HS-5 (cell line): ENCODE results near the gene ATP8B4.

Experiments
- DNase-seq: peaks from one replicate; pipeline ENCODE4 v3.0.0-alpha.2; 2012; ENCODE audit warnings: low read depth

ATP8B4 gene

DNA sequence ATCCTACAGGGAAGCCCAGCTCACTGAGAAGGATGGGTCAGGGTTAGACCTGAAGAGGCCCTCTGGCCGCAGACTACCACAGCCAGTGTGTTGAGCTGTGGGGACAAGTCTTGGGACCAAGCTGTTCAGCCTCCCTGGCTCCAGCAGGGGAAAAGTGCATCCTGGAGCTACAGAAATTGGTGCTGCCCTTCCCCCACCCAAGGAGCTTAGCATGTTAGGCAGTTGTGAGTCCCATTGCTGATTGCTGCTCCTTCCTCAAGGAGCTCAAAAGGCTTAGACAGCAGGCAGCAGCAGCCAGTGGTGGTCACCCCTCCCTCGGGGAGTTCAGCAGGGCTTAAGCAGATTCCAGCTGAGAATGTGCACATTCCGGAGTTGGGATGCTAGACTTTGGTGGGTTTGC, 165.6 kb downstream of the ATP8B4 start:
- no peak for DNase-seq

DNA sequence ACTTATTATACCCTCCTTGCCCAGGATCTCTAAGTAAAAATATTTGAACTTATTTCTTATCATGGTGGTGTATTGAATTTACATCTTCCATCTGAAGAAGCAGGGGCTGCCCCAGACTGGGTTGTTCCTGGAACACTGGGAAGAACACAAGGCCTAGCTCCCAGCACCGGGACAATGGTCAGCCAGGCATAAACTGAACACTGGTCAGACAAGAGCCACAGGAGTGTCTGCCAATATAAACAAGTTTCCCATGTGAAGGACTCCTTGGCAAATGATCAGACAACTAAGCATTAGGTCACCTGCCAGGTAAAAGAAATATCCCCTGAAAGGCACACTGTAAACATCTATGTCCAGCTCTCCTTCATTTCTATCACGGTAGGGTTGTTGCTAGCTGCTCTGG, 172.4 kb downstream of the ATP8B4 start:
- DNase-seq, result no peak

DNA sequence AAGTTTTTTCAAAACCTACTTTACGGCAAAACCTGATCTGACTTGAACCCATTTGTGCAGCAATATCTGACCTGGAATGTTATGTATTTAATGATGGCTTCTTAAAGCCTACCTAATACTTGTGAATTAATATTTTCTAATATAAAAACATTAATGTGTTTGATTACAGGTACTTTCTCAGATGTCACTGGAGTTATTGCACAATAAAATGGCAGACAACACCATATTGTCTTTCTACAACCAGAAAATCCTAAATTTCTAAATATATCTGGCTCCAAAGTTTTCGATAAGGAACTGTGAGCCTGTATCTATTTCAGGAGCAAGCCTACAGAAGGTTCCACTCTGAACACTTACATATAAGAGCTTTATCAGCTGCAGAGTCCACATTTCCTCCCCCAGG, 184.5 kb downstream of the ATP8B4 start:
- no peak for DNase-seq

DNA sequence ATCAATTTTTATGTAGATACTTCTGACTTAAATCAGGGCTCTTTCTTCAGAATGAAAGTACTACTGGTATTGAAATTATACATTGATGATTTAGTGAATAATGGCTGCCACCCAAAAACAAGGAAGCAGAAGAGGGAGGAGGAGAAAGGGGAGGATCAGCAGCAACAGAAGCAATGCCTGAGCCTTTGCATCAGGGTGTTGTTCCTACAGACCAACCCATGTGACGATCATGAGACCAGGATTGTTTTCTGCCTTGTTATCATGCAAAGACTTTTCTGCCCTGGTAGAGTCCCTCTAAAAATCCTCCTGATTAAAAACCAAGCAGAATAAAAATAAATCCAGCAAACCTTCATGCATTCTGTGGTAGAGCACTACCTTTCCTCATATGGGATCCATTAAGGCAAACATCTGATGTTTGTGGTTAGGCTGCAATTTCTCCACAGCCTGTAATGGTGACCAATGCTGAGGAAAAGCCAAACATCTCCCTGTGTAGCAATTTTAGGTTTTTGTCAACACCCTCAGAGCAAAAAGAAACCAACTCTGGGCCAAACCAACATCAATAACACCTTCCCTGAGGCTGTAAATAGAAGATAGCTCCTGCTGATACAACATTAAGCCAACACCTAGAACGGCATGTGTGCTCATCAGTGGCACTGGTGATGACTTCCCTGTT, 191.7 kb downstream of the ATP8B4 start:
- peak; percentile 9 for DNase-seq

DNA sequence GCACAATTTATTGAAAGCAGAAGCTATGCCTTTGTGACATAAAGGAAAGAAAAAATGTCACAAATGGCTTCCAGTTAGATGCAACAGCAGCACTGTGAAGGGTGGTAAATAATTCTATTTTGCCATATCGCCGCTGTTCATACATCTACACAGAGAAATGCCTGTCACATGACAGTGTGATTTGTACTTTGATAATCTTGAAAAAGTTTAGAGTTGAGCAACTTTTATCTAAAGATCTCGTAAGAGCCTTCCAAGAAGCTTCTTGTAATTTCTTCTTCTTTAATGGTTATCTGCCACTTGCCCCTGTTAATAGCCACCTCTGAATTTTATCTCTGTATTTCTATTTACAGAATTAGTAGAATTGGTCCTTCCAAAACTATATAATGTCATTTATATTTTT, 192.3 kb downstream of the ATP8B4 start:
- no peak for DNase-seq

DNA sequence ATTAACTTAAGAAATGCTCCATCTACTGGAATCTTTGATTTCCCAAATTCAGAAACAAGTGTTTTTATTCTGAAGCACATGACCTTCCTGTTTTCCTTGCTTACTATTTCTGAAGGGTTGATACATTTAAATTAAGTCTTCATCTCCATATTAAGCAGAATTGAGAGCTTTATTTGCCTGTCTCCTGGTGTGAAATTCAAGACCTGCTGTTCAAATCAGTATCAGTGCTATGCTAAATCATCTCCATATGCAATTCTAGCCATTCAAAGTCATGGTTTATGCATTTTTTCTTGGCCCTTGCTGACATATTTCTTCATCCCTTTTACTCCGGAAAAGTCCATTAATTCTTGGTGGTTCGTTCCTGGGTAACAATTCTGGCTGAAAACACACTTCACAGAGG, 195.4 kb downstream of the ATP8B4 start:
- DNase-seq, result no peak

DNA sequence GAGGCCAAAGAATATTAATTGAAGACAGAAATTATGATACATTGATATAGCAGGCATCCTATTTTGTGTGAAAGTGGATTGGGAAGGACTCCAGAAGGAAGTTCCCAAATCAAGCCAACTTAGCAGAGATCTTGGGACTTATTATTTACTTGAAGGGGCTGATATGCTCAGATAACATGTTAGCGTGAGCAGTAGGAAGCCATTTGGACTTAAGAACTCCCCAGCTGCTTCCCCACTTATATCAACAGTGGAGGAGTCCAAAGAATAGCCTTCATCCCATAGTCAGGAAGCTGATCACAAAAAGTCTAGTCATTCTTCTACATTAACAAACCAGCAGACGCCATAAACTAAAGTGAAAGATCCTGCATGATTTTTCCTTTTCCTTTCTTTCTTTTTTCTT, 200.0 kb downstream of the ATP8B4 start:
- no peak for DNase-seq

DNA sequence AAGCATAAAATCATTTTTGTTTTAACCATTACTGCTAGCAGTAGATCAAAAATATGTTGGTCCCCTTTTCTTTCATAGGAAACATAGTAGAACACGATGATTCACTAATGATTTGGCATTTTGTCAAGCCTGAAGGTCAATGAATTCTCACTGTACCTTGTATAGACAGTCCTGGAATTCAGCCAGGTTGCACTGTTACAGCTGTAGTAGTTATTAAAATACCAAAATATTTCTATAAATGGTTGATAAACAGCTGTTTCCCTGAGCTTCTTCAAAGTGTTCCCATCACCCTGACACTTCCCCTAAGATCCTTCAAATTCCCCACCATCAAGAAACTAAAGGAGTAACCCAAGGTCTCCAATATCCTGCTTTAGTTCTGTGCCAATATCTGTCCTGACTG, 200.9 kb downstream of the ATP8B4 start:
- DNase-seq, result no peak

DNA sequence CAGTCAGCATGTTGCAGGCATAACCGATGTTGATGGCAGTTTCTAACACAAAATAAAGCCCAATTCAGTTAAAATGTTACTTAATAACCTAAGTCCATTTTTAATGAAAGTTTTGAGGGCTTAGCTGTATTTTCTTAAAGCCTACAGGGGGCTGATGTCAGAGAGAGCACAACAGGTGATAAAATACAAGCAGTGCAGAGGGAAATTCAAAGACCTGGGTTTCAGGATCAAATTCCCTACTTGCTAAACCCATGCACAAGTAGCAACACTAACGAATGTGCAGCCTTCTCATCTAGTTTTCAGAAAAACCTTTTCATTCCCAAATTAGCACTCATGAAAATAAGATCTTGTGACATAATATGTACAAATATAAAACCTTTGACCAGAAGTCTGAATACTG, 202.0 kb downstream of the ATP8B4 start:
- DNase-seq, result no peak

DNA sequence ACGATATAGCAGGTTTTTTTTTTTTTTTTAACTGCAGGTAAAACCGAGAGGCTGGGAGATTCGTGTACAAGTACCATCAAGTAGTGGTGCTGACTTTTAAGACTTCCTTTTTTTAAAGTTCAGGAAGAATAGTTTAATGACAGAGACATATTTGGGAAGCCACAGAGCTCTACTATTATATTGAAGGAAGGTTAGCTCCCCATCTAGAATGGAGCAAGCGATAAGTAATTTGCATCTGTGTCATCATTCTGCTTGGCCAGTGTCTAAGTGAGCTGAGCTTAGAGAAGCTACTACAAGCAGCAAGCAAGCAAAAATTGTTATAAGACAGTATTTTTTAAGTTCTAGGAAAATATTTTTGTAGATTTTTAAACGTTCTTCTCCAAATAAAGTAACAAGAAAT, 203.2 kb downstream of the ATP8B4 start:
- DNase-seq, result no peak

DNA sequence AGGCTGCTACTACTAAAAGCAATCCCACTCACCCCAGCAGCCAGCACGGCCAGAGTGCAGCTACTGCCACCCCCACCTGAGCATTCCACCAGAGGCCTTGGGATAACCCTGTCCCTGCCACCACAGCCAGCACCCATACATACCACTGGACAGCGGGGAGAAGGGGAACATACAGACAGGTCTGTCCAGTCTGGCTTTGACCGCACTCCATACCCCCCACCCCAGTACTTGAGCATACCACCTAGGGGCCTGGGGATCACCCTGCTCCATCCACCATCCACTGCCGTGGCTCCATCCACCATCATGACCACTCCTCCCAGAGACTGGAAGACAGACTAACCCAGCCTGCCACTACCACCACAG, 210.1 kb downstream of the ATP8B4 start:
- DNase-seq, result no peak

DNA sequence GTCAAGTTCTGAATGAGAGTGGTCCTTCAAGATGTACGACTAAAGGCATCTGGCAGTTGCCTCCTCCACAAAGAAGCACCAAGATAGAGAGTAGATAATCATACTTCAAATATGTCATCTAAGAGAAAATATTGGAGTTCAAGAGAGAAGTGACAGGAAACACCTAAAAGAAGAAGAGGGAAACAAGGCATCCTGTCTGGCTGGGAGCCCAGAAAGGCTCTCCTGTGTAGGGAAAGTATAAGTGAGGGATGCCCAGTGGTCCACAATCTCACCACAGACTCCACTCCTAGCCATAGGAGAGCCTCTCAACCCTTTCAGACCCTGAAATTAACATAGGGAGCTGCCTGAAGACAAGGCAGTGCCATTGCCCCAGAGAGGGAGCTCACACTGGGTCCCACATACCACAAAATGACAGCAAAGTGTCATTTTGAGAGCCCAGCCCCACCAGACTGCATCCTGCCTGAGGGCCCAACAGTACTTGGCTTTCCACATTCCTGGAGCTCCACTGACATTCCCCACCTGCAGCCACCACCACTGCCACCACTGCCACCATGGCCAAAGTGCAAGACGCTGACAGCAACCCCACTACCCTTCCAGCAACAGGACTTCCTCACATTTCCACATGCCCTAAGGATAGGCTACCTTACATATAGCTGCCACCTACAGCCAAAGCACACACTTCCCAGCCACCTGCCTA, 210.6 kb downstream of the ATP8B4 start:
- DNase-seq, result no peak

DNA sequence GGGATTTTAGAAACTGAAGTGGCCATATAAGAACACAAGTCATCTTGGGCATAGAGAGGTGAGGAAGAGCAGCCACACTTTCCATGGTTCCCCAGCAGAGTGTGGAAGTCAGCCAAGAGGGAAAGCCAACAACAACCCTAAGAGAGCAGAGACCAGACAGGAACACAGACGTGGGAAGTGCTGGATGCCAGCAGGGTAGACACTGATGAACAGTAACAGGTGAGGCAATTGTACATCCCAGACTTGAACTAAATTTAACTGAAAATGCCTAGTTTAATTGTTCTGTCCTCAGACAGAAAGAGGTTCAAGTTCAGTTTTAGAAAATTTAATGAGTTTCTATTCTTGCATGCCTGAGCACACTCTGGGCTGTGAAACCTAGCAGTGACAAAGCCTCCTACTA, 212.1 kb downstream of the ATP8B4 start:
- DNase-seq, result no peak

DNA sequence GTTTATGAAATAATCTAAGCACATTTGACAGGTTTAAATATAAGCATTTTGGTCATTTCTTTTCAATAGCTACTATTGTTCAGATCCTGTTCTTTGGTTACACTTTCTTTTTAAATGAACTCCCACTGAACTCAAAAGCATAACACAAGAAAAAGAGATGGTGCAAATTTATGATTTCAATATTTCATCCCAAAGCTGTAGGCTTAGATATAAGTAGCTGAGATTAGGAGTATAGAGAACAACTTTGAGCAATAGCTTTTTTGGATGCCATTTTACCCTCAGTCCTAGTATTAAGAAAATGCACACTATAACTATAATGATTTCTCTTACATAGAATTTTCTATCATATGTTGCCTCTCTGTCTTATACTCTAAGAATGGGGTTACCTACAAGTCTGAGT, 213.8 kb downstream of the ATP8B4 start:
- no peak for DNase-seq

DNA sequence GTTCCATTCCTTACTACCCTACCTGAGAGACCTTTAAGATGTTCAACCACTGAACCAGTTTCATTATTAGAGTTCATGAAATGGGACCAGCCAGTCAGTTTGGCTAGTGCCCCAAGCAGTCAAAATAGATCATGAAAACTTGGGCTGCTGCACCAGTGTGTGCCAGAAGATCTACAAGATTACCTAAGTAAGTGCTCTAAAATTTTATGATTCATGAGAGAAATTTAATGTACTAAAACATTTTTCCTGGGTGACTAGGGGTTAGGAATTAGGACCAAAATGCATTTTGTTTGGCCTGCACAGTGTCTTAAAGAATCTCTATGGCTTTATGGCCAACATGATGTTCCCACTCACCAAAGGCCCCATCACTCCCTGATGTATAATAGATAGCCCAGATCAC, 214.7 kb downstream of the ATP8B4 start:
- no peak for DNase-seq

DNA sequence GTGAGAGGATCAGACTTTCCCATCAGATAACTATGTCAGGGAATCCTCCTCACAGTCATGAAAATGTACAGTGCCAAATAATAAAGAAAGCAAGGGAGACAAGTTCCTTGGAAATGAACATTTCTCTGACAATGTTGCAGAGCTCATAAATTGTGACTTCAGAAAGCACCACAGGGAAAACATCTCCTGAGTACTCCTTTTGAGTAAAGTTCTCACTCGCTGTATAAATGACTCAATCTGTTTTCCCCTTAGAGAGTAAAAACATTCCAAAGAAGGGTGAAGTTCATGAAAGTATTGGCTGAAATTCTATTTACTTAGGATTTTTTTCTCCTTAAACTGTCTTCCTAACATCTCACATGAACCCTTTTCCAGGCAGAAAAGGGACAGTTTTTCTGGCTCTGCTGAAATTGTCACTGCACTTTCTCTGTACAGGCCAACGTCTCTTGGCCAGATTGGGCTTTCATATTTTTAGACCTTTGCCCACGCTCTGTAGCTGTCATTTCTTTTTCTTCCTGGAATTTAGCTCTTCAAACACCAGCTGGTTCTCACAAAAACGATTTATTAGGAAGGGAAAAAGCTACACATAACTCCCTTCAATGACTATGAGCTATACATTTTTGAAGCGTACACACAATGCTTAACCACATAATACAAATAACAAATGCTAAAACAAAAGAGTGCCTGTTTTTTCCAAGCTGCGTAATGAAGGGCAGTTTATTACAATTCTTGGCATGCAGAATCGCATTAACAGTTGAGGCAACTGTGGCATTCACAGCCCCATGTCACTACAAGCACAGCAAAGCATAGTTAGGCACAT, 216.1 kb downstream of the ATP8B4 start:
- DNase-seq, result no peak

DNA sequence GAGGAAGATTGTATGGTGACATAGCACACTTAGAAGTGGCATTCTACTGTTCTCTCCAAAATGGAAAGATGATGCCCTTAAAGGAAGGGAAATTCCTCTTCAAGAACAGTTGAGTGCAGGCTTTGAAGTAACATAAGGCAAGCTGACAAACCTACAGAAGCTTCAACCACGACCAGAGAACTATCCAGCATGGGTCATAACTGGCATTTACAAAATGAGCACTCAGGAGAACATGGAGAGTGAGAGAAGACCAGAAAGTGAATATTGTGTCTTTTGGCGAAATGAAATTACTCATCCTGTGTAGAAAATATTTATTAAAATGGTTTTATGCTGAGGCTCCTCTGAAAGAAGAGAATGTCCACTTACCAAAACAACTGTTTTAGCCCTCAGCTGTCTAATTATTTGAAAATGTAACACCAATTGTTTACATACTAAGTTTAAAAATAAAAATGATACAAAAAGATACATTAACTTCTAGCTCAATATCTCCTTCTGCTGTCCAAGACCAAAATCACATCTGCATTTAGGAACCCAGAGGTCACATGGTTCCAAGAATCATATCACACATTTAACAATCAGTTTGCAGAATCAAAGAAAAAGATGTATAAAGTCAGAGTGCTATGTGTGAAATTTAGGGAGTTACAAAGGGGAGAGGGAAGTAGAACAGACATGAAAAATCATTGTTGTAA, 216.9 kb downstream of the ATP8B4 start:
- peak; percentile 31 for DNase-seq

DNA sequence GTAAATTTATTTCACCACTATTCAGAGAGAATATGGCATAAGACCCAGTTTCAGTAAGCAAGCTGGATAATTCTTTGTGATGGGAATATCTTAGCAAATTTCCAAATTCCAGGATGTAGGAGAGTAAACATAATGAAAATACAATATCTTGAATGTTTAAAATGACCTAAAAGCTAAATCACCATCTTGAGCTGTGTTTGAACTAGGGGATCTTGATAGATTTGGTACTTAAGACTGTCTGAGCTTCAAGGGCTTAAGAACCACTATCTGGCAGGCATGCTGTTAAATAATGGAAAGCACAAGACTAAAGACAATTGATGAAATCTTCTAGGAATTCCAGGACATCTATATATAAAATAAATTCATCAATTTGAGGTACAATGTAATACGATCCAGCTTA, 217.7 kb downstream of the ATP8B4 start:
- no peak for DNase-seq

DNA sequence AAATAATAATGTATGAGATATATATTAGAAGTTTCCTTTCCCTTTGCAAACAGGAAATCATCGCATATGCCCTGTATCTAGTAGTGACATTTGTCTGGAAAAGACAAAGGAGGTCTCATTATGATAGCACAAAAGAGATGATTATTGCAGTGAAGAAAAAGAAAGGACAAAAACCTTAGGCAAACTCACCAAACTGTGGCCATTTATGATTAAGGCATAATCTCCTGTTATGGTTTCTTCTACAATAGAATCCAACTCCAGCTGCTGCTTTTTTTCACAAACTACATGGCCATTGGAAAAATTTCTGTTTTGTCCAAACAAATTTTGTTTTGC, 218.2 kb downstream of the ATP8B4 start:
- no peak for DNase-seq

DNA sequence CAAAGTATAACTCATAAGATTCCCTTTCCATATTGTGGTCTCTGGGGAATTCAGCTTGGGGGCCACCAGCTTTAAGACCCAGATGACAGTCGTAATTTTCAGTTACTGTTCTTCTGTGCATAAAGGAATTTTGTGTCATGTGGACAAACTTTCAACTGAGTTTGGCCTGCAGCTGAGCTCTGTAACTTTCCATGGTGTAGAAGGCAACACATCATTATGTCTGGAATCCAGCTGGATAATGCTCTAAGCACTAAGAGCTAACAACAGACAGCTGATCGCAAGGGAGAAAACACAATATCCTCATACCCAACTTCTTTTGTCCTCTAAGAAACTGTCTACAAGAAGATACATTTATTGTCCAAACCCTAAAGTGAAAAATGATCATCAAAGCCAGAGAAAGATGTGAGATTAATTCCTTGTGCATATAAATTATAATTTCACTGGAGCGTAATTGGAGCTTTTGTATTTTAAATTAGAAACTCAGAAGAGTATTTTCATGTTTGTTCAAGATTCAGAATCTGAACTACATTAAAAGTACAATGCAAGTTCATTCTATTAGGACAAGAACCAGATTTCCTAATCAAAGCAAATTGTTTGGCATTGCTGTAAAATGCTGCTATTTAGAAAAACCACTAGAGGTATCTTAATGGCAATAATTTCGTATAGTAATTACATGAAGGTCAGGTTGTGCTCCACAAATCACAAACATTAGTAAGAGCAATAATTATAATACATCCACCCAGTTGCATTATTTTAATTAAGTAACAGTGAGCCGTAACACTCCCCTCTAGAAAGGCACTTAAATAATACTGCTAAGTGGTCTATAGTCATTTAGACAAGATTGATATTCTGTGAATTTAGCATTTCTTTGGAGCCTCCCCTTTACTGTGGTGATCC, 218.8 kb downstream of the ATP8B4 start:
- DNase-seq, result no peak

DNA sequence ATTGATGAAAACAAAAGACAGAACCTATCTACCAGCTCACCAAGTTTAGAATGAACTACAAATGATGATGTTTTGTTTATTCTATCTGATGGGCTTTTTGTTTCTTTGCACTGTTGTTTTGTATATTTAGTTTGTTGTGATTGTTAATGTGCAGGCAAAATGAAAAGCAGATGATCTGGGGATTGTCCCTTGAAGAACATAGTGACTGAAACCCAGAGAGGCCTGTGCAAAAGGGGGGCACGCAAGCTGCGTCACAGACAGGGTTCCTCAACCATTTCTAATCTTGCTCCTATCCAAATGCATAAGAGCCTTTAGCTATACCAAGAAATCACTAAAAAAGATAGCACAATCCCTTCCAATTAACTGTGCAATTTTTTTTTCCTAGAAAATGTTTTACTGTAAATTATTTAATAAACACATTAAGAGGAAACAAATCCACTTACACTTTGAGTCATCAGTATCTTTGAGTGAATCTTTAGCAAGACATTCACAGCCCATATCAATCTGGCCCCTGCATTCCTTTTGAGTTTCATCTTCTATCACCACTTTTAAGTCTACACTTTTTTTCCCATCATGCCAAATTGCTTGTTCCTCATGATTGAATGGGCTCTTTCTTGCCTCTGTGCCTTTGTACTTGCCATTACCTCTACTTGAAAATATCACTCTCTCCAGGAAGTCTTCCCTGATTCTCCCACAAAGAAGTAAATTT, 220.3 kb downstream of the ATP8B4 start:
- DNase-seq, result no peak
